ENCODE data around the gene SERP2. TPM values are rescaled to one million over a fixed set of nuclear protein-coding genes. Genes with fewer than 3 reads are reported as not detected.

The SERP2 gene
- total RNA-seq, 1 experiment from 2014 or later: not detected

GRCh38 chr13:44399074-44399473 lies 25.4 kb downstream of the SERP2 start:
- Mint-ChIP-seq H3K9me3 (ENCODE audit: unreplicated experiment) (no peaks in the 10 kb centered on the region), H3K27ac (ENCODE audit: unreplicated experiment) (no peak overlapping the region), H3K4me1 (ENCODE audit: low read depth, unreplicated experiment) (peaks cover 18% of the 10 kb centered on the region), H3K27me3 (ENCODE audit: insufficient read depth, unreplicated experiment) (no peaks in the 10 kb centered on the region), H3K36me3 (ENCODE audit: insufficient read depth, unreplicated experiment) (no peaks in the 10 kb centered on the region), H3K4me3 (ENCODE audit: unreplicated experiment) (no peak overlapping the region)
- Histone ChIP-seq H3K9me3 (no peaks in the 10 kb centered on the region), H3K36me3 (ENCODE audit: control insufficient read depth, insufficient read depth, low read length) (no peaks in the 10 kb centered on the region), H3K27me3 (replicated peaks; ENCODE audit: control insufficient read depth, insufficient read depth, low read length) (no peaks in the 10 kb centered on the region), H3K4me3 (ENCODE audit: low read depth, low read length) (no peak overlapping the region), H3K4me1 (peaks cover 49% of the 10 kb centered on the region)
- TF ChIP-seq, protein P1, sequence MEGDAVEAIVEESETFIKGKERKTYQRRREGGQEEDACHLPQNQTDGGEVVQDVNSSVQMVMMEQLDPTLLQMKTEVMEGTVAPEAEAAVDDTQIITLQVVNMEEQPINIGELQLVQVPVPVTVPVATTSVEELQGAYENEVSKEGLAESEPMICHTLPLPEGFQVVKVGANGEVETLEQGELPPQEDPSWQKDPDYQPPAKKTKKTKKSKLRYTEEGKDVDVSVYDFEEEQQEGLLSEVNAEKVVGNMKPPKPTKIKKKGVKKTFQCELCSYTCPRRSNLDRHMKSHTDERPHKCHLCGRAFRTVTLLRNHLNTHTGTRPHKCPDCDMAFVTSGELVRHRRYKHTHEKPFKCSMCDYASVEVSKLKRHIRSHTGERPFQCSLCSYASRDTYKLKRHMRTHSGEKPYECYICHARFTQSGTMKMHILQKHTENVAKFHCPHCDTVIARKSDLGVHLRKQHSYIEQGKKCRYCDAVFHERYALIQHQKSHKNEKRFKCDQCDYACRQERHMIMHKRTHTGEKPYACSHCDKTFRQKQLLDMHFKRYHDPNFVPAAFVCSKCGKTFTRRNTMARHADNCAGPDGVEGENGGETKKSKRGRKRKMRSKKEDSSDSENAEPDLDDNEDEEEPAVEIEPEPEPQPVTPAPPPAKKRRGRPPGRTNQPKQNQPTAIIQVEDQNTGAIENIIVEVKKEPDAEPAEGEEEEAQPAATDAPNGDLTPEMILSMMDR (IDR thresholded peaks at IDR 0.05; ENCODE audit: insufficient read depth in 1 of 2, low read depth in 1 of 2, low read length in 1 of 2, severe bottlenecking in 1 of 2, unreplicated experiment in 1 of 2): no peak
- no peak for DNase-seq
- no TSS peak for BruUV-seq (replicated peaks)
- intact Hi-C loops (cut with micrococcal nuclease; ENCODE audit: unreplicated experiment): no loop called here
- CTCF ChIA-PET: no interaction called here
- POLR2A ChIA-PET: no interaction called here

GRCh38 chr13:44400736-44401135 lies 27.1 kb downstream of the SERP2 start:
- H3K27ac Mint-ChIP-seq (ENCODE audit: unreplicated experiment): no peak overlapping the region
- BruUV-seq (replicated peaks): no TSS peak

GRCh38 chr13:44401577-44401976 lies 28.0 kb downstream of the SERP2 start:
- H3K27ac Mint-ChIP-seq (ENCODE audit: unreplicated experiment): no peak overlapping the region

More at GRCh38 chr13:44400736-44401135, 27.1 kb downstream of the SERP2 start:
- Mint-ChIP-seq H3K36me3 (ENCODE audit: insufficient read depth, unreplicated experiment) (no peaks in the 10 kb centered on the region), H3K4me1 (ENCODE audit: low read depth, unreplicated experiment) (peaks cover 31% of the 10 kb centered on the region), H3K9me3 (ENCODE audit: unreplicated experiment) (no peaks in the 10 kb centered on the region), H3K4me3 (ENCODE audit: unreplicated experiment) (no peak overlapping the region), H3K27me3 (ENCODE audit: insufficient read depth, unreplicated experiment) (no peaks in the 10 kb centered on the region)
- TF ChIP-seq, protein P1 (IDR thresholded peaks at IDR 0.05; ENCODE audit: insufficient read depth in 1 of 2, low read depth in 1 of 2, low read length in 1 of 2, severe bottlenecking in 1 of 2, unreplicated experiment in 1 of 2): no peak
- ChIA-PET CTCF (no interaction called here), POLR2A (no interaction called here)
- intact Hi-C loops (cut with micrococcal nuclease; ENCODE audit: unreplicated experiment): no loop called here
- Histone ChIP-seq H3K4me3 (ENCODE audit: low read depth, low read length) (no peak overlapping the region), H3K36me3 (ENCODE audit: control insufficient read depth, insufficient read depth, low read length) (no peaks in the 10 kb centered on the region), H3K27me3 (replicated peaks; ENCODE audit: control insufficient read depth, insufficient read depth, low read length) (no peaks in the 10 kb centered on the region), H3K4me1 (peaks cover 59% of the 10 kb centered on the region), H3K9me3 (no peaks in the 10 kb centered on the region)
- no peak for DNase-seq

More at GRCh38 chr13:44401577-44401976, 28.0 kb downstream of the SERP2 start:
- intact Hi-C loops (cut with micrococcal nuclease; ENCODE audit: unreplicated experiment): no loop called here
- TF ChIP-seq, protein P1 (IDR thresholded peaks at IDR 0.05; ENCODE audit: insufficient read depth in 1 of 2, low read depth in 1 of 2, low read length in 1 of 2, severe bottlenecking in 1 of 2, unreplicated experiment in 1 of 2): no peak
- CTCF ChIA-PET: no interaction called here
- H3K4me3 ChIP-seq (ENCODE audit: low read depth, low read length): no peak overlapping the region
- no peaks in the 10 kb centered on the region for H3K27me3 ChIP-seq (replicated peaks; ENCODE audit: control insufficient read depth, insufficient read depth, low read length)
- POLR2A ChIA-PET: interaction anchor here (1.0 kb wide), 1 partner anchor 34 kb away, joined by 6 read pairs; no protein-coding TSS in a partner anchor
- Mint-ChIP-seq H3K4me3 (ENCODE audit: unreplicated experiment) (no peak overlapping the region), H3K4me1 (ENCODE audit: low read depth, unreplicated experiment) (peaks cover 32% of the 10 kb centered on the region), H3K27me3 (ENCODE audit: insufficient read depth, unreplicated experiment) (no peaks in the 10 kb centered on the region), H3K9me3 (ENCODE audit: unreplicated experiment) (no peaks in the 10 kb centered on the region), H3K36me3 (ENCODE audit: insufficient read depth, unreplicated experiment) (no peaks in the 10 kb centered on the region)
- no peaks in the 10 kb centered on the region for H3K9me3 ChIP-seq
- H3K4me1 ChIP-seq: peaks cover 56% of the 10 kb centered on the region
- BruUV-seq (replicated peaks): no TSS peak
- H3K36me3 ChIP-seq (ENCODE audit: control insufficient read depth, insufficient read depth, low read length): no peaks in the 10 kb centered on the region
- DNase-seq: no peak

All from Caco-2 (cell line).